C4-2B (cell line): ENCODE measurements around the gene SCN4A.
"Not testable (repeated sequence)": the region's sequence is repeated elsewhere in the genome, so short reads cannot be mapped to it uniquely, and the experiment has no call there.

Source experiments
- ZFX ChIP-seq: fragments of 450-650 bp; IDR thresholded peaks from 2 replicates; pipeline ENCODE4 v1.6.1; 2017
- TF ChIP-seq, protein P1 (sequence below): fragments of 450-650 bp; conservative IDR thresholded peaks from 2 replicates; pipeline ENCODE4 v1.5.1; 2017; ENCODE audit warnings: mild to moderate bottlenecking

- TF ChIP-seq, protein P1, sequence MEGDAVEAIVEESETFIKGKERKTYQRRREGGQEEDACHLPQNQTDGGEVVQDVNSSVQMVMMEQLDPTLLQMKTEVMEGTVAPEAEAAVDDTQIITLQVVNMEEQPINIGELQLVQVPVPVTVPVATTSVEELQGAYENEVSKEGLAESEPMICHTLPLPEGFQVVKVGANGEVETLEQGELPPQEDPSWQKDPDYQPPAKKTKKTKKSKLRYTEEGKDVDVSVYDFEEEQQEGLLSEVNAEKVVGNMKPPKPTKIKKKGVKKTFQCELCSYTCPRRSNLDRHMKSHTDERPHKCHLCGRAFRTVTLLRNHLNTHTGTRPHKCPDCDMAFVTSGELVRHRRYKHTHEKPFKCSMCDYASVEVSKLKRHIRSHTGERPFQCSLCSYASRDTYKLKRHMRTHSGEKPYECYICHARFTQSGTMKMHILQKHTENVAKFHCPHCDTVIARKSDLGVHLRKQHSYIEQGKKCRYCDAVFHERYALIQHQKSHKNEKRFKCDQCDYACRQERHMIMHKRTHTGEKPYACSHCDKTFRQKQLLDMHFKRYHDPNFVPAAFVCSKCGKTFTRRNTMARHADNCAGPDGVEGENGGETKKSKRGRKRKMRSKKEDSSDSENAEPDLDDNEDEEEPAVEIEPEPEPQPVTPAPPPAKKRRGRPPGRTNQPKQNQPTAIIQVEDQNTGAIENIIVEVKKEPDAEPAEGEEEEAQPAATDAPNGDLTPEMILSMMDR: not testable (repeated sequence)
- TF ChIP-seq ZFX: not testable (repeated sequence)
Measured at GRCh38 chr17:63920050-63920449, 52.7 kb downstream of the SCN4A start.
